ENCODE results near the gene RASGRF2. TPM values are rescaled to one million over a fixed set of nuclear protein-coding genes. Genes with fewer than 3 reads are reported as not detected.

The RASGRF2 gene
- total and polyA plus RNA-seq, 10 donors: 0.74 to 13.9 (median 8.8) TPM

DNA sequence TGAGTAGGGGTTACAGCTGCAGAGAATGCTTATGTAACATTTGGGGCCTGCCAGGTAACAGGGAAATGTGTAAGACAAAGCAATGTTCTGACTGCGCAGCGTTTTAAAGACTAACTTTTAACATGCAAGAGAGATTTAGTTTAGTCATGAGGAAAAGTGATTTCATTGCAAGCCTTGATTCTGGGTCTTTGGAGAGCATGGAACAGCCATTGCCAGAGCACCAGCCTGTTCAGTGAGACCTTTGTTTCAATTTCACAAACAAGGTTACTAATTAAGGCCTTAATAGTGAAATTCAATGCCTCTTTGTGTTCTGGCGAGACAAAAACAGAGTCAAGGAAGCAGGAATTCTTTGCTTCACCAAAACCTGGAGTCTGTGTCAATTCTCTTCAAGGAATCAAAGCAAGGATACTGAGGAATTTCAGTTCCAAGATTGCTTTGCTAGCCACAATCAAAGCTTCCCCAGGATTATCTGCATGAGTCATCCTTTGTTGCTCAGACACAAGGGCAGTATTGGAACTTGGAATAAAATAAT, 287.3 kb downstream of the RASGRF2 start:
- no peaks in the 10 kb centered on the region for H3K4me1 ChIP-seq
- intact Hi-C loops (cut with DNase I; ENCODE audit: low total_unique reads): no loop called here
- no peaks in the 10 kb centered on the region for H3K9me3 ChIP-seq
- H3K27me3 ChIP-seq (replicated peaks in 1 of 7): no peaks in the 10 kb centered on the region
- peaks cover 0 to 18% (median 0%) of the 10 kb centered on the region in 6 donors for H3K36me3 ChIP-seq
- H3K4me3 ChIP-seq: no peak overlapping the region
- WGBS, 5 donors: 93 to 97% (median 94%) methylated on average over 3 of the region's 3 CpGs
- no peak for DNase-seq
- TF ChIP-seq, protein P1, sequence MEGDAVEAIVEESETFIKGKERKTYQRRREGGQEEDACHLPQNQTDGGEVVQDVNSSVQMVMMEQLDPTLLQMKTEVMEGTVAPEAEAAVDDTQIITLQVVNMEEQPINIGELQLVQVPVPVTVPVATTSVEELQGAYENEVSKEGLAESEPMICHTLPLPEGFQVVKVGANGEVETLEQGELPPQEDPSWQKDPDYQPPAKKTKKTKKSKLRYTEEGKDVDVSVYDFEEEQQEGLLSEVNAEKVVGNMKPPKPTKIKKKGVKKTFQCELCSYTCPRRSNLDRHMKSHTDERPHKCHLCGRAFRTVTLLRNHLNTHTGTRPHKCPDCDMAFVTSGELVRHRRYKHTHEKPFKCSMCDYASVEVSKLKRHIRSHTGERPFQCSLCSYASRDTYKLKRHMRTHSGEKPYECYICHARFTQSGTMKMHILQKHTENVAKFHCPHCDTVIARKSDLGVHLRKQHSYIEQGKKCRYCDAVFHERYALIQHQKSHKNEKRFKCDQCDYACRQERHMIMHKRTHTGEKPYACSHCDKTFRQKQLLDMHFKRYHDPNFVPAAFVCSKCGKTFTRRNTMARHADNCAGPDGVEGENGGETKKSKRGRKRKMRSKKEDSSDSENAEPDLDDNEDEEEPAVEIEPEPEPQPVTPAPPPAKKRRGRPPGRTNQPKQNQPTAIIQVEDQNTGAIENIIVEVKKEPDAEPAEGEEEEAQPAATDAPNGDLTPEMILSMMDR (IDR thresholded peaks at IDR 0.05 in 8 of 11, conservative IDR thresholded peaks at IDR 0.05 in 3 of 11): no peak
- TF ChIP-seq POLR2A (IDR thresholded peaks at IDR 0.05) (no peak), POLR2AphosphoS5 (IDR thresholded peaks at IDR 0.05) (no peak)
- H3K27ac ChIP-seq: no peak overlapping the region

DNA sequence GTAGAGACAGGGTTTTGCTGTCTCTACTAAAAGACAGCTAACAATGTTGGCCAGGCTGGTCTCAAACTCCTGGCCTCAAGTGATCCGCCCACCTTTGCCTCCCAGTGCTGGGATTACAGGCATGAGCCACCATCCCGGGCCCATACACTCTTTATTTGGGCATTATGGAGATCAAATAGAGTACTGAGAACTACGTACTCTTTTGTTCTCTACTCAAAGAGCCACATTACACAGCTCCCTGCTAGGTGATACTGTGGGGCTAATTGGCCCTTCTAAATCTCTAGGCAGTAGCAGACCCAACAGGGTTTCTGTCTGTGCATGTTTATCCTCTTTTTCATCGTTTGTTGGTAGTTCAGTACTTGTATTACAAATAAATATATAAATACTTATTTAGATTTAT, 289.1 kb downstream of the RASGRF2 start:
- Histone ChIP-seq H3K4me3 (no peak overlapping the region), H3K27ac (no peak overlapping the region), H3K4me1 (no peaks in the 10 kb centered on the region), H3K36me3 (peaks cover 0 to 29% (median 0%) of the 10 kb centered on the region in 6 donors), H3K27me3 (replicated peaks in 1 of 7) (no peaks in the 10 kb centered on the region), H3K9me3 (no peaks in the 10 kb centered on the region)
- no peak for DNase-seq
- intact Hi-C loops (cut with DNase I; ENCODE audit: low total_unique reads): no loop called here
- 90 to 98% (median 96%) methylated on average over 4 of the region's 4 CpGs for WGBS, 5 donors
- no peak for TF ChIP-seq POLR2A (IDR thresholded peaks at IDR 0.05)
- TF ChIP-seq, protein P1 (IDR thresholded peaks at IDR 0.05 in 8 of 11, conservative IDR thresholded peaks at IDR 0.05 in 3 of 11): no peak
- no peak for TF ChIP-seq POLR2AphosphoS5 (IDR thresholded peaks at IDR 0.05)

DNA sequence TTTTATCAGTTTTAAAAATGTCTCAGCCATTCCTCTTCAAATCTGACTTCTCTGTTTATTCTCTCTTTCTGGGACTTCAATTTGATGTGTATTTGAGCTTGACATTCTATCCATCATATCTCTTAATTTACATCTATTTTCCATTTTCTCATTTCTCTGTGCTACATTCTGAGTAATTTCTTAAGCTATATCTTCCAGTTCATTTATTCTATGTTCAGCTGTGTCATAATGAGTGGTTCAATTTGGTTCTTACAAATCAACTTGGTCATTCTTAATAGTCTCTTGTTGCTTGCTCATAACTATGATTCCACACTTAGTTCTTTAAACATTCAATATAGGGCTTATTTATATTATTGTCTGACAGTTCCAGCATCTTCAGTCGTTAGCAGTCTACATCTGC, 289.8 kb downstream of the RASGRF2 start:
- intact Hi-C loops (cut with DNase I; ENCODE audit: low total_unique reads): no loop called here
- Histone ChIP-seq H3K27me3 (replicated peaks in 1 of 7) (no peaks in the 10 kb centered on the region), H3K36me3 (peaks cover 0 to 37% (median 7%) of the 10 kb centered on the region in 6 donors), H3K4me1 (no peaks in the 10 kb centered on the region), H3K4me3 (no peak overlapping the region), H3K27ac (no peak overlapping the region), H3K9me3 (no peaks in the 10 kb centered on the region)
- no peak for TF ChIP-seq POLR2A (IDR thresholded peaks at IDR 0.05)
- DNase-seq: no peak
- WGBS, 5 donors: 92 to 100% (median 94%) methylated on average over 1 of the region's 1 CpG

DNA sequence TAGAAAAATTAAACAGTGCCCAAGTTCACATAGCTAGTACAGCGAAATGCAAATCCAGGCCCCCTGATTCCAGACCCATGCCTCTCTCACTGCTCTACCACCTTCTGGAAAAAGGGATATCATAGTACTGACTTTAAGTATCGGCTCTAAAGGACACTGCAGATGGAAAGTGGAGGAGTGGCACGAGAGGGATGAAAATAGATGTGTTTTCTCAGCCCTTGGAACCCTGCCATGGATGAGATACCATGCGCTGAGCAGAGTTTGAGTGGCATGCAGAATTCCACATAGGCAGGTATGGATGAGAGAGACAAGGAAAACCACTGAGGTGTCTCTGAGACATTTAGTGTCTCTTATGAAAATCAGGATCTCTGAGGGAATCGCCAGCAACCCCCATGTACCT, 291.8 kb downstream of the RASGRF2 start:
- no peaks in the 10 kb centered on the region for H3K4me1 ChIP-seq
- no peak overlapping the region for H3K4me3 ChIP-seq
- WGBS, 5 donors: 73 to 97% (median 79%) methylated on average over 5 of the region's 5 CpGs
- H3K27ac ChIP-seq: no peak overlapping the region
- intact Hi-C loops (cut with DNase I; ENCODE audit: low total_unique reads): no loop called here
- peaks cover 0 to 51% (median 9%) of the 10 kb centered on the region in 6 donors for H3K36me3 ChIP-seq
- H3K9me3 ChIP-seq: no peaks in the 10 kb centered on the region
- no peak for DNase-seq
- TF ChIP-seq, protein P1 (IDR thresholded peaks at IDR 0.05 in 8 of 11, conservative IDR thresholded peaks at IDR 0.05 in 3 of 11): no peak
- TF ChIP-seq POLR2A (IDR thresholded peaks at IDR 0.05) (no peak), POLR2AphosphoS5 (IDR thresholded peaks at IDR 0.05) (no peak)
- no peaks in the 10 kb centered on the region for H3K27me3 ChIP-seq (replicated peaks in 1 of 7)

DNA sequence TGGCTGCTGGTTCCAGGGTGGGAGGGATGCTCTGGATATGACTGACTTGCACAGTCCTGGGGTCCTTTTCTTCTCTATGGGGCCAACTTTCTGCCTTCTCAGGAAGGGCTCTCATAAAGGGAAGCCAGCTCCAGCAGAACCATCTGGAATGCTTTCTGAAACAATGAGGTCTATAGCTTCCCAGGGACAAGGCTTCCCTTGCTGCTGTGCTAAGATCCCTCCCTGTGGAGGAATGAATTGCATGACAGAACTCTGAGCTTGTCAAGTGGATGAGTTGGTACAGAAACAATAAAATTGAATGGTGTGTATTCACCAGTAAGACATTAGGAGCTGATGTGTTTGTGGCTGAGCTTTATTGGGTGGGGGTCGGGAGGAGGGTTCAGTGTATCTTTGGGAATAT, 292.7 kb downstream of the RASGRF2 start:
- Histone ChIP-seq H3K4me1 (no peaks in the 10 kb centered on the region), H3K4me3 (no peak overlapping the region), H3K36me3 (peaks cover 0 to 56% (median 9%) of the 10 kb centered on the region in 6 donors), H3K9me3 (no peaks in the 10 kb centered on the region), H3K27ac (no peak overlapping the region), H3K27me3 (replicated peaks in 1 of 7) (no peaks in the 10 kb centered on the region)
- intact Hi-C loops (cut with DNase I; ENCODE audit: low total_unique reads): no loop called here
- TF ChIP-seq POLR2A (IDR thresholded peaks at IDR 0.05): no peak
- TF ChIP-seq, protein P1 (IDR thresholded peaks at IDR 0.05 in 8 of 11, conservative IDR thresholded peaks at IDR 0.05 in 3 of 11): no peak
- TF ChIP-seq POLR2AphosphoS5 (IDR thresholded peaks at IDR 0.05): no peak
- 91 to 100% (median 97%) methylated on average over 1 of the region's 1 CpG for WGBS, 5 donors
- no peak for DNase-seq

Data from spleen (tissue), 11 donors.